PC-9 (cell line): ENCODE results near the gene PDE1C.

Source experiments
- CTCF ChIP-seq: fragments of 200-600 bp; sonication (generic); conservative IDR thresholded peaks from 2 replicates; pipeline ENCODE4 v1.6.1; 2017; ENCODE audit warnings: mixed run types, antibody characterized with exemption, mild to moderate bottlenecking, moderate library complexity
- EZH2 ChIP-seq: fragments of 200-600 bp; sonication (generic); IDR thresholded peaks from 2 replicates; pipeline ENCODE4 v1.8.0; 2017; ENCODE audit warnings: antibody characterized with exemption, low read depth

- TF ChIP-seq CTCF (no peak), EZH2 (no peak)
These were observed 116.8 kb downstream of the PDE1C start for GRCh38 chr7:31953432-31953831.
